Raji (cell line): ENCODE data around the gene HCFC2.

ENCODE experiments used
- POLR2A ChIP-seq: IDR thresholded peaks from 2 replicates; pipeline ENCODE4 v1.6.1; 2011; ENCODE audit warnings: low read depth, low read length, control low read depth; ENCODE audit not compliant: insufficient read depth

HCFC2 gene

GRCh38 chr12:104064031-104064841 is at the start of gene HCFC2:
Gene HCFC2 (plus strand): TSS chr12:104064531. CDS start chr12:104064561, 30 bp downstream.
- peak; percentile 73 for TF ChIP-seq POLR2A

- TF ChIP-seq POLR2A, result no peak
These were observed 41.5 kb upstream of the HCFC2 start for GRCh38 chr12:104022786-104023185.

- TF ChIP-seq POLR2A, result no peak
These were observed 40.6 kb upstream of the HCFC2 start for GRCh38 chr12:104023710-104024109.

GRCh38 chr12:104024348-104024747 is 40.0 kb upstream of the HCFC2 start:
- no peak for TF ChIP-seq POLR2A

- TF ChIP-seq POLR2A, result no peak
These were observed 38.6 kb upstream of the HCFC2 start for GRCh38 chr12:104025771-104026170.

- no peak for TF ChIP-seq POLR2A
These were observed 37.3 kb upstream of the HCFC2 start for GRCh38 chr12:104026841-104027599.

GRCh38 chr12:104042580-104042979 is 21.8 kb upstream of the HCFC2 start:
- TF ChIP-seq POLR2A, result no peak

- no peak for TF ChIP-seq POLR2A
These were observed 20.2 kb upstream of the HCFC2 start for GRCh38 chr12:104044158-104044557.

- no peak for TF ChIP-seq POLR2A
These were observed 18.0 kb upstream of the HCFC2 start for GRCh38 chr12:104046306-104046705.

GRCh38 chr12:104048162-104048561 is 16.2 kb upstream of the HCFC2 start:
- TF ChIP-seq POLR2A, result no peak

GRCh38 chr12:104048811-104049210 is 15.5 kb upstream of the HCFC2 start:
- TF ChIP-seq POLR2A, result no peak

- no peak for TF ChIP-seq POLR2A
These were observed 14.9 kb upstream of the HCFC2 start for GRCh38 chr12:104049278-104049902.

- no peak for TF ChIP-seq POLR2A
These were observed 14.4 kb upstream of the HCFC2 start, which contains the start of gene GLT8D2 for GRCh38 chr12:104049903-104050356. Gene GLT8D2 (minus strand): TSS chr12:104050187. CDS start chr12:104019648, 30,539 bp downstream.

- no peak for TF ChIP-seq POLR2A
These were observed 13.9 kb upstream of the HCFC2 start for GRCh38 chr12:104050436-104050835.

GRCh38 chr12:104054681-104055346 is 9.5 kb upstream of the HCFC2 start:
- TF ChIP-seq POLR2A, result no peak
